Activated CD4-positive, CD25-positive, alpha-beta regulatory T cell (primary cell): ENCODE data around the gene TMC4.

Source experiments
- DNase-seq, 4 experiments: peaks; one replicate each; lab custom pipeline; 2025; lab: John Stamatoyannopoulos, UW

Gene TMC4

DNA sequence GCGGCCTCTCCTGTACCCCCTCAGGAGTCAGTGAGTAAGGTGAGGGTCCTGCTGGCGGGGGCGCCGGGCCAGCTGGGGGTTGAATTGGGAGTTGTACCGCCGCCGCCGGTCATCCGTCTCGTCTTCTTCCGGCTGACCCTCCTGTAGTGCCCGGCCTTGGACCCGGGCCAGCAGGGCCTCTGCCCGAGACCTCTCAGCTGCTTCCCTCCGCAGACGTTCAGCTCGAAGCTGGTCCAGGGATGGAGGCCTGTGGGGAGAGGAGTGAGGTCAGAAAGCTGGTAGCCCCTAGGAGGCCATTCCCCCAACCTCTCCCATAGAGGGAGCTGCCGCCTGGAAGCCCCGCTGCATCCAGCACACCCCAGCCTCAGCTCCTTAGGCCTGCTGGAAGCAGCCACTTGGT lies 17.3 kb downstream of the TMC4 start:
- no peak for DNase-seq

DNA sequence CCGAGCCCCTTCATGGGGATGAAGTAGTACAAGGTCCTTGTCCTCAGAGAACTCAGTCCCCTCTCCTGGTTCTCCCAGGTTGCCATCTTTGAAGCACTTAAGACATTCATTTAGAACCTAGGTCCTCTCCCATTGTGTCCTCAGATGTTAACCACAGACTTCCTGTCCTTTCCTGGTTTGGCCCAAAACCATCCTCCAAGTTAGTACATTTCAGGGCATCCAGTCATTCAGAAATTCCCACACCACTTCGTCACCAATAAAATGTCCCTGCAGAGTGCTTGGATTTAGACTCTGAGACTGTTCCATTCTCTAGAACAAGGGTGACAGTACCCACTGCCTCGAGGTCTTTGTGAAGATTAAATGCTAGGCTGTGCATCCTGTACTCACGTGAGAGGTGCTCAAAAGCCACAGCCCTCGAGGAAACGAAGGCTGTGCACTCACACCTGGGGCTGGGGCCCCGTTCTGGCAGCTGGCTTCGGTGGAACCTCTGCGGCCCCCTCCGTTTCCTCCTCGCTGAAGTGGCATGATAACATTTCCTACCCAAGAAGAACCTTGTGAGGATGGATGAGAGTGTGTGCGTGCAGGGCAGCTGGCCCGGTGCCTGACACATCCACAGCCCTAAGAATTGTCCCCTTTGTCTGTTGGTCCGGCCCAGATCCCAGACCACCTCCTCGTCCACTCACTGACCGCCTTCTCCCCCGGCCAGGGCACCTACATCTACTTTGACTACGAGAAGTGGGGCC lies 18.2 kb downstream of the TMC4 start:
- no peak for DNase-seq

DNA sequence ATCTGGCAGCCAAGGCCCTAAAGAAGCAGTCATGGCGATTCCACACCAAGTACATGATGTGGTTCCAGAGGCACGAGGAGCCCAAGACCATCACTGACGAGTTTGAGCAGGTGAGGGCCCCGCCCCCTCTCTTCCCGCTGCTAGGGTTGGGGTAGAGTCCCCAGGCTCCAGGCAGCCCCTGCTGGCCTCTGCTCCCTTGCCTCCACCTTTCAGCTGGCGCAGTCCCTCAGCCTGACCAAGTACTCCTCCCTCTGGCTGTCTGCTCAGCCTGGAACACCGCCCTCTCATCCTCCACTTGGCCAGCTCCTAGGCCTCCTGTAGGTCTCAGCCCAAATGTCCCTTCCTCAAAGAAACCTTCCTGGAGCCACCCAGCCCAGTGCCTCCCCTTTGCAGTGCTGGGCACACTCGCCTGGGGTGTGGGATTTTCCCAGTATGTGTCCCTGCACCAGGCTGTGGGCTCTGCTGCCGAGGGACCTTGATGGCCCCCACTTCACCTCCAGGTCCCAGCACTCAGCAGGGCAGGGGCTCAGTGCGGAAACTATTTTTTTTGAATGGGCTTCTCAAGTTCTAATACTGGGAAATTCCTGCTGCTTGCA lies 19.1 kb downstream of the TMC4 start:
- no peak for DNase-seq

DNA sequence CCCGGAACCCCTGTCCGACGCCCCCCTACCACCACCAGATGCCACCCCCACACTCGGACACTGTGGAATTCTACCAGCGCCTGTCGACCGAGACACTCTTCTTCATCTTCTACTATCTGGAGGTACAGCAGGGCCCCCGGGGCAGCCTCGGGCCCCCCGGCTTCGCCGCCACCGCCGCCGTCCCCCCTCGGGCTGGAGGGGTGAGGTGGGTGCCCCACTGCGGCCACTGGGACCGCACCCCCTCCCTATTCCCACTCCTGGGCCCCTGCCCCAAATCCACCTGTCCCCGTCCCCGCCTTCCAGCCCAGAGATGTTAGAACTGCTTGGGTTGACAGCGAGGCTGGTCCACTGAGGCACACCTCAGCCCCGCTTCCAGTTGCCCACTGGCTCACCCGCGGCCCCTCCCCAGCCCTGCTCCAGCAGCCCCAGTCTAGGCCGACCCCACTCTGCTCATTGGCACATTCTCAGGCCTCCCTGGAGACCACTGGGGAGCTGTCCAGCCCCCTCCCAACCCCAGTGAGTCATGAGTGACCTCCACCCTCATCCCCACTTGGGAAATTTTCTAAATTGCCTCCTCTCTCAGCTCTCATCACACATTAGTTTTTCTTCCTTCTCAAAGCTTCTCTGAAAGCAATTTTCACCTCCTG lies 20.0 kb downstream of the TMC4 start:
- DNase-seq = no peak

DNA sequence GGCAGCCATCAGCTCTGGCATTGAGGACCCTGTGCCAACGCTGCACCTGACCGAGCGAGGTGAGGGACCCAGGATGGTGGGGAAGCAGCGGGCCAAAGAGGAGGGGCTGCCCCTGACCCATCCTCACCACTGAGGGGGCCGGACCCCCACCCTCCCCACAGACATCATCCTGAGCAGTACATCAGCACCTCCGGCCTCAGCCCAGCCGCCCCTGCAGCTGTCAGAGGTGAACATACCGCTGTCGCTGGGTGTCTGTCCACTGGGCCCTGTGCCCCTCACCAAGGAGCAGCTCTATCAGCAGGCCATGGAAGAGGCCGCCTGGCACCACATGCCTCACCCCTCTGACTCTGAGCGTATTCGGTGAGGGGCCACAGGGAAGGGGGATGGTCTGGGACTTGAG lies 20.7 kb downstream of the TMC4 start:
- DNase-seq = no peak

DNA sequence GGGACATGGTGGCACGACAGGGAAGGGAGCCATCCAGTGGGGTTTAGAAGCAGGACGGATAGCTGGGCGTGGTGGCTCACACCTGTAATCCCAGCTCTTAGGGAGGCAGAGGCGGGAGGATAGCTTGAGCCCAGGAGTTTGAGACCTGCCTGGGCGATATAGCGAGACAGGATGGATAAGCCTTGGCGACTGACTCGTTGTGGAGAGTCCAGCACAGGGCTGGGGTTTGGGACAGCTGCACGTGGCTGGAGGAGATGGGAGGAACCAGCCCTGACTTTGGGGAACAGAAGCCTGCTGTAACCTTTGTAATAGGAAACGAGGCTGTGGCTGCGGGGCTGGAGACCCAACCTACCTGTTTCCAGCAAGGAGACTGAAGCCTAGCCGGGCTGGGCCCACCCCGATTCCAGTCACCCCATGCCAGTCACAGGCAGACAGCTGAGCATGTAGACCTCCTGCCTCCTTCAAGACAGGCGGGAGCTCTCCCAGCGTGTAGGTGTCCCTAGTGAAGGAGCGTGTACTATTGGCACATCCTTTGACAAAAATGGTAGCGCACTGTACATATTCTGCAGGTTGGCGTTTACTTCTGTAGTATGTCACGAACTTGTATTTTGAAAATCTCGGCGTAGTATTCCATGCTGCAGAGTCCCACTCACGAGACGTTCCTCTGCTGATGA lies 21.5 kb downstream of the TMC4 start:
- DNase-seq = no peak

DNA sequence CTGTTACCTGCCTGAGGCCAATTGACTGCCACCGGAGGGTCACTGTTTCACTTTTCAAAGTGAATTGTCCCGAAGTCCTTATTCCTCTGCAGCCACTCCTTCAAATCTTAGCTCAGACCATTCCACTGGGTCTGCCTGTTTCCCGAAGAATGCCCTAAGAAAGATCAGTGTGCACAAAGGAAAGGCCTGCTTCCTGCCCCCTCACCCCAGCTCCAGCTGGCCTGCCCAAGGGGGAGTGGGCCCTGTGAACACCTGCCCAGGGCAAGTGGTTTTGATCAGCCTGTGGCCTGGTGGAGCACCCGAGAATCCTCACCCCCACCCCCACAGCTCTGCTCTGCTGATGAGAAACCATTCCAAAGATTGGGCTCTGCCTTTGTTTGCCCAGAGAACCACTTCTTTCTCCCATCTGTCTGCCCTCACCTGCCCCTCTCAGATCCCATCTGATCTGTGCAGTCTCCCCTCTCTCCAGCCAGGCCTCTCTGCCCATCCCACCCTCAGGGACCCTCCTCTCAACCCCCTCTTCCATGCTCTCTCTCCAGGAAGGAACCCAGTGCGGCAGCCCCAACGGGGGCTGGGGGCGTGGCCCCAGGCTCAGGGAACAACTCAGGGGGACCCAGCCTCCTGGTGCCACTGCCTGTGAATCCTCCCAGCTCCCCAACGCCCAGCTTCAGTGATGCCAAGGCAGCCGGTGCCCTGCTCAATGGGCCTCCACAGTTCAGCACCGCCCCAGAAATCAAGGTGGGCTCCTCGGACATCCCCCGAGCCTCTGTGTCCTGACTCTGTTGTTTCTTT lies 23.7 kb downstream of the TMC4 start:
- no peak for DNase-seq

DNA sequence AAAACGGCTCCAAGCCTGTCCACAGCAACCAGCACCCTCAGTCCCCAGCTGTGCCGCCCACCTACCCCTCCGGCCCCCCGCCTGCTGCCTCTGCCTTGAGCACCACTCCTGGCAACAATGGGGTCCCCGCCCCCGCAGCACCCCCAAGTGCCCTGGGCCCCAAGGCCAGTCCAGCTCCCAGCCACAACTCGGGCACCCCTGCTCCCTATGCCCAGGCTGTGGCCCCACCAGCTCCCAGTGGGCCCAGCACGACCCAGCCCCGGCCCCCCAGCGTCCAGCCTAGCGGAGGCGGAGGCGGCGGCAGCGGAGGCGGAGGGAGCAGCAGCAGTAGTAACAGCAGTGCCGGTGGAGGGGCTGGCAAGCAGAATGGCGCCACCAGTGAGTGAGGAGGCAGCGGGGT lies 24.8 kb downstream of the TMC4 start:
- DNase-seq = no peak

DNA sequence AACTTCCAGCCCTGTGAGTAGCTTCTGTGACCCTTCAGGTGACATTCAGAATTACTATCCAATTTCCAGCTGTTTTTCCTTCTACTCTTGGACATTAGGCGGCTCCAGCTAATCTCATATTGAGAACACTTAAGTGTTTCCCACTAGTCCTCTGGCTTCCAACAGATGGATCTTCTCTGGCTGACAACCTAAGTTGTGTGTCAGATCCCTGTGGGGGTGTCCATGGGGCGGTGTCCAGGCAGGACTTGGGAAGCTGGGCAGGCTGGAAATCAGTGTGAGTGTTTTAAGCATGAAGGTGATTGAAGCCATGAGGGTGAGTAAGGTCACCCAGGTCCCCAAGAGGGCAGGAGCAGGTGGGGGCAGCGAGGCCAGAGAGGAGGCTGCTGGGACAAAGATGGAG lies 25.3 kb downstream of the TMC4 start:
- no peak for DNase-seq

DNA sequence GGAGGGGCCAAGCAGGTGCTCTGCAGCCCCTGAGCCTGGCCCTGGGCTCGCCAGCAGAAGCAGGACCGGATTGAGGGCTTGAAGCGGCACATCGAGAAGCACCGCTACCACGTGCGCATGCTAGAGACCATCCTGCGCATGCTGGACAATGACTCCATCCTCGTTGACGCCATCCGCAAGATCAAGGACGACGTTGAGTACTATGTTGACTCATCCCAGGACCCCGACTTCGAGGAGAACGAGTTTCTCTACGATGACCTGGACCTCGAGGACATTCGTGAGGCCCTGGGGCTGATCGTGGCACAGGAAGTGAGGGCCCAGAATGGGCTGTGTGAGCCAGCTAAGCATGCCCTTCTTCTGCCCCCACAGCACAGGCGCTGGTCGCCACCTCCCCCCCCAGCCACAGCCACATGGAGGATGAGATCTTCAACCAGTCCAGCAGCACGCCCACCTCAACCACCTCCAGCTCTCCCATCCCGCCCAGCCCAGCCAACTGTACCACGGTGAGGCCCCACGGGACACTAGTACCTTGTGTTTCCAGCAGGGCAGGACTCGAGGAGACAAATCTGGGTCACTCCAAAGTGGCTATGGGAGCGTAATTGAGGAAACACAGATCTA lies 27.3 kb downstream of the TMC4 start:
- no peak for DNase-seq

DNA sequence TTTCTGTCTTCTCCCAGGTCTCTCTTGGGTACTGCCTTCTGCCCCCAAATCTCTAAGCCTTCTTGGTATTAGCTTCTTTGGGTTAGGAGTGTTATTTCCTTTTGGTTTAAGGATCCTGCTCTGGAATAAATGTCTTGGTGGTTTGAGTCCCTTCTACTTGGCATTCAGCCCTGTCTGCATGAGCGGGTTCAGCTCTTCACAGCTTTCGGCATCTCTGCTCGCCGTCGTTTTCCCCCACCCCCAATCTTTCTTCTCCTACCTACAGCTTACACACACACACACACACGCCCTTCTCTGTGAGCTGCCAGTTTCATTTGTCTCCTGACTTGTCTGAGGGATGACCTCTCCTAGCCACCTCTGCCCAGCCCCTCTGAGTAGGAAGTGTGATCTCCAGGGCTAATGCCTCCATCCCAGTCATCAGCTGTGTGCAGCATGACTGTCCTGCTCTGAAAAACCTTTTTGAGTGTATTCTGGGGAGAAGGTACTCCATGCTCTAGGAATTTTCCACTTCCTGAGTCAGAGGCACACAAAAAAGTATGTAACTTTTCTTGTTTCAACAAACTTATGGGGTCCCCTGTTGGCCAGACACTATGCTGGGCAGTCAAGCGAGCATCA lies 30.7 kb downstream of the TMC4 start:
- no peak for DNase-seq

DNA sequence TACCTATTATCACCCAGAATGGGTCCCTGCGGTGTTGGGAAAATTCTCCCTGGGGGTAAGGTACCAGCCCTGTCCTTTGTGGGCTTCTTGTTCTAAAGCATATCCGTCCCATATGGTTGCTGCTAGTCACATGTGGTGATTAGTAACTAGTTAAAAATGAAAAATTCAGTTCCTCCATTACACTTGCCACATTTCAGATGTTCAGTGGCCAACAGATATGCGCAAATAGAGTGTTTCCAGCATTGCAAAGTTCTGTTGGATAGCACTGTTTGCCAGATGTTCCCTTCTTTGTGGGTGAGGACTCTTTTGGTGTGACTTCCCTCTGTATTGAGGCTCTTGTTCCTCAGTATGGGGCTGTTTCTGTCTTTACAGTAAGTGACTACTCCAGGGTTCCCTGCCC lies 31.6 kb downstream of the TMC4 start:
- no peak for DNase-seq

DNA sequence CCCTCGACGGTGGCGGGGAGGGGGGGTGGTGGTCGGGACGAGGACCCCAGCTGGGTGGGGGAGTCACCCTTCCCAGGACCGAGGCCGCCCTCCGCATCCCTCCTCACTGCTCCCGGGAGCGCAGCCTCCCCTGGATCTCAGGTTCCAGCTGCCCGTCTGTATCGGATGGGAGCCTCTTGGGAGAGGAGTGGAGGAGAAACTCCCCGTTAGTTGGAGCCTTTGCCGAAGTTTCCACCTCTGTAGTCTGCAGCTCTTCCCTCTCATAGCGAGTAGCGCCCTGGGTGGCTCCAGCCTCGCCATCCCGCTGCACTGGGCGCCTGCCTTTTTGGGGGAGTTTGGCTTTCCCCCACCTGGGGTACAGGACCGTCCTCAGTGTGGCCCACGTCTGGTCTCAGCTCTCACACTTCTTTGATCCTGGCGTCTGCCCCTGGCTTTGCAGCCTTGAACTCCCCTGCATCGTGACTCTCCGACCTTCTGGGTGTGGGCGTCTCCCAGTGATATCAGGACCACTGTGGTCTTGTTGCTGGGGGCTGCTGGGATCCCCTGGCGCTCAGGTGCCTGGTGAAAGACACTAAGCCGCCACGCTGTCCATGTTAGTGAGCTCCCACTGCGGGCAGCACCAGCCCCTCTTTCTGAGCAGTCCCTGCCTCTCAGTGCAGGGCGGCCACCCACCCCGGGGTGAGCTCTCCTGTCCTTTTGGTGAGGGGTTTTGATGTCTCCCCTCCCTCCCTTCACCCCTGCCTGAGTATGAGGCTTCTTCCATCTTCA lies 34.3 kb downstream of the TMC4 start:
- DNase-seq = no peak

DNA sequence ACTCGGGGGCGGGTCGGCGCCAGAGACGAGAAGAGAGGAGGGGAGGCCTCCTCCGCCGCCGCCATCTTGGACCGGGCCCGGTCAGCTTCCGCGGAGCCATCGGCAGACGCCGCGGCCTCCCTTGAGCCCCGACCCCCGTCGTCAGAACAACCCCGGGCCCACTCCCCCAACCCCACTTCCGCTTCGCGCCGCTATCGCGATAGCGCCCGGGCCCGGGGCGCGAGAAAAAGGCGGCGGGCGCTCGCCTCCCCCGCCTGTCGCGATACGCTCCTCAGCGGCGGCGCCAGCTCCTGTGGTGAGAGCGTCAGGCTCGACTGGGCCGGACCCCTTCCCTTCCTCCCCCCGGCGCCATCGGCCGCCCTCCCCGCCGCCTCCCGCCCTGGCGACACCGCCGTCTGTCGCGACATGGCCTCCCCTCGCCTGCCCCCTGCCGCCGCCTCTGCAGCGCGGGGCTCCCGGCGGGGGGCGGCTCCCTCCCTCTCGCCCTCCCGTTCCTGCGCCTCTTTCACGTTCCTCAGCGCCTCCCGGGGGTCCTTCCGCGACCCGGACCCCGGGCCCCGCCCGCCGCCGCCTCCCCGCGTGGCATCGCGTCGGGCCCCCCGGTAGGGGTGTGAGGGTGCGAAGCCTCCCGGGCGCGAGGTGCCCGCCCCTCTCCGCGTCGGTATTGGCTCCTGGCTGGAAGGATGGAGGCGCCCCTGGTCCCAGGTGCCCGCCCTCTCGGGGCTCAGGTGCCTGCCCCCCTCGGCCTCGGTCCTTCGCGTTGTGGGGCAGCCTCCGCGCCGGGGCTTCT lies 35.1 kb downstream of the TMC4 start, which contains the start of gene CNOT3:
TSS of gene CNOT3 (plus strand) at position 64 of the 790 bp plus-strand sequence. CDS start 5,217 bp downstream, outside the sequence.
- peak in 1 of 4 experiments; percentile 28 for DNase-seq

DNA sequence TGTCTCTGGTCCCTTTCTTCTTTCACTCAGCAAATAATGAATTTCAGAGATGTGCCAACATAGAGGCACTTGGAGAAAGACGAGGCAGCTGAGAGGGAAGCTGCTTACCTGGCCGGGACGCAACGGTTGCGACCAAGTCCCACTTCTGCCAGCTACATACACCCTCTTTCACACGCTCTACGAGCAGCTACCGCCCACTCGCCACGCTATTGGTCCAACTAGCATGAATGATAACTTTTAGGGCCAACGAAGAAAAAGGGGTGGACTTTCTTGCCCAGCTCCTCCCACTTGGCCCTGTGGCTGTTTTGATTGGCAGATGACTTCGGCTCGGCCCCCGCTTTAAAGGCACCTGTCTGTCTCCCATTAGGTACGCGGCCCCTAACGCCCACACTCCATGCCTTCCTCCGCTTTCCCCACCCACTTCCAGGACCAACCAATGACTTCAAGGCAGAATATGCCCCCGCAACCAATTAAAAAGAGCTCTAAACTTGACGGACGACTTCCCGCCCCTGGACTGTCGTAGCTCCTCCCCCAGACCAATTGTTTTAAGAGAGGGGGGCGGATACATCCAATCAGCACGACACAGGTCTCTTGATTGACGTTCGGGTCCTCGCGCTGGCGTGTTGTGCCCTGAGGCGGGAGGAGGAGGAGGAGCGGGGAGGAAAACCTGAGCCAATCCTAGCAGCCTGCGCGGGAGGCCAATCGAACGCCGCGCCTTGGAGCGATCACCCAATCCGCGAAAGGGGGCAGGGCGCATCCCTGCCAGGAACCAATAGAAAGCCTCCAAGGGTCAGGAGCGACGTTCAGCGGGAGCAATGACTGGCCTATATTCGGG lies 35.9 kb downstream of the TMC4 start:
- peak; percentile 96 to 99 (median 98) for DNase-seq

DNA sequence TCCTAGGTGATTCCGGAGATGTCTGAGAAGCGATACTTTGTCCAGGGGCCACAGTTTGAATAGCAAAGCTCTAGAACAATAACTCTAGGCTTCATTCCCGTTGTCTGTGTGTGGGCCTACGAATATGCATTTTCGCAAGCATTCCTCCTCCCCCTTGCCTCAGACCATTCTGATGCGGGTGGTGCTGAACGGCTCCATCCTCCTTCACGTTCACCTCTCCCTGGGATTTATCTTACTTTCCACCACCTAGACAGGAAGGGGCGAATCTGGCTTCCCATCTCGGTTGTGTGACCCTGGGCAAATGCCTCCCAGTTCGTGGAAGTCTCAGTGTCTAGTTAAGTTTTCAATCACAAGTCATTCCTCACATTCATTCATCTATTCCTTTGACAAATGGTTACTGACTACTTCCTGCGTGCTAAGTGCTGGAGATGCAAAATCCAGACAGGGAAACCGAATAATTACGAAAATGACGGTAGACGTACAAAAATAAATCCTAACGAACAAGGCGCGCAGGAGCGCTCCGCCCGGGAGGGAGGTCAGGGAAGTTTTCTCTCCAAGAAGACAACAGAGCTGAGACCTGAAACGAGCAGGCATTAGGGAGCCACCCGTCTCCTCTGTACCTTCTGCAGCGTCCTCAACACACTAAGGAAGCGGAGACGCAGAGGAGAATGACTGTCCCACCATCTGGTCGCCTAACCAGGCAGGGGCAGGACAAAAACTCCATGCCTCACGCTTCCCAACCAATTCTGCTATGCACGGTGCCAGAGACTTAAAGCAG lies 36.7 kb downstream of the TMC4 start:
- no peak for DNase-seq

DNA sequence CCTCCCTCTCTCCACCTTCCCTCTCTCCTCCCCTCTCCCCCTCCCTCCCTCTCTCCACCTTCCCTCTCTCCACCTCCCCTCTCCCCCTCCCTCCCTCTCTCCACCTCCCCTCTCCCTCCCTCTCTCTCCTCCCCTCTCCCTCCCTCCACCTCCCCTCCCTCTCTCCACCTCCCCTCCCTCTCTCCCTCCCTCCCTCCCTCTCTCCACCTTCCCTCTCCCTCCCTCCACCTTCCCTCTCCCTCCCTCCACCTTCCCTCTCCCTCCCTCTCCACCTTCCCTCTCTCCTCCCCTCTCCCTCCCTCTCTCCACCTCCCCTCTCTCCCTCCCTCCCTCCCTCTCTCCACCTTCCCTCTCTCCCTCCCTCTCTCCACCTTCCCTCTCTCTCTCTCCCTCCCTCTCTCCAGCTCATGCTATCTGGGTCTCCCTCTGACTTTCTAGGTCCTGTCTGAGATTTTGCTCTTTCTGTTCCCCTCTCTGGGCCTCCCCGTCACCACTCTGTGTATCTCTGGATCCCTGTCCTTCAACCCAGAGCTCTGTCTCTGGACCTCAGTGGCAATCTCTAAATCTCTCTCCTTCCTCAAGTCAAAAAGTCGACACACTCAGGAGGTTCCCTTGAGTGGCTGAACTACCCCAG lies 38.9 kb downstream of the TMC4 start:
- DNase-seq = no peak
